ENCODE results near the gene TNFAIP8L3. TPM values are rescaled to one million over a fixed set of nuclear protein-coding genes. Genes with fewer than 3 reads are reported as not detected.

TNFAIP8L3 gene
- total and polyA plus RNA-seq, 4 donors = 0.44 to 4.9 (median 1.3) TPM

DNA sequence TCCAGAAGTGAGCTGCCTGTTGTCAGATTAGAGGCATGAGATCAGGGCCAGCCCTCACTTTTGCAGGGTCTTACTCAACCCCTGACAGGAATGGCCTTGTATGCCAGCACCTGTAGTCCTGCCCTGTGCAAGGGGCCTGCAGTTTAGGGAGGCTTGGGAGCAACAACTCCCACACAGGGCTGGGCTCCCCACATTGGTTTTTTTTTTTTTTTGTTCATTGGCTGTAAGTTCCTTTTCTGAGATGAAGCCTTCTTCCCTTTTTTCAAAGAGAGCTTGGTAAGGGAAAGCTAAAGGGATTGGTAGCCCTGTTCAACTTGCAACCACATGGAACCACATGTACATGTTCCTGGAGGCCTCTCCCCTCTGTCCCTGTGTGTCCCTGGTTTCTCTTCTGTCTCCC, 46.4 kb downstream of the TNFAIP8L3 start:
- DNase-seq (ENCODE audit: low spot score) = no peak
- Histone ChIP-seq H3K9ac (ENCODE audit: low read depth in 1 of 2, low read length in 2 of 2) (no peak overlapping the region), H3K36me3 (ENCODE audit: control insufficient read depth in 4 of 4, insufficient read depth in 3 of 4, low read depth in 1 of 4, low read length in 3 of 4) (no peaks in the 10 kb centered on the region), H3K4me1 (ENCODE audit: control insufficient read depth in 4 of 4, insufficient read depth in 4 of 4, low read length in 3 of 4) (peaks cover 8 to 23% (median 16%) of the 10 kb centered on the region in 4 donors), H3K9me3 (ENCODE audit: control insufficient read depth in 4 of 4, low read length in 3 of 4) (no peaks in the 10 kb centered on the region), H3K27me3 (ENCODE audit: control insufficient read depth in 4 of 4, insufficient read depth in 4 of 4, low read length in 3 of 4) (no peaks in the 10 kb centered on the region), H3K4me3 (ENCODE audit: low read depth in 1 of 3, low read length in 3 of 3) (no peak overlapping the region), H3K27ac (ENCODE audit: low read depth in 1 of 2, low read length in 2 of 2) (no peak overlapping the region)
- TF ChIP-seq REST (IDR thresholded peaks at IDR 0.05) = no peak
- TF ChIP-seq NR2F2 (IDR thresholded peaks at IDR 0.05) = no peak
- TF ChIP-seq GABPA (IDR thresholded peaks at IDR 0.05 in 1 of 2, conservative IDR thresholded peaks at IDR 0.05 in 1 of 2) = no peak
- no peak for TF ChIP-seq ATF3 (IDR thresholded peaks at IDR 0.05)
- TF ChIP-seq, protein P1, sequence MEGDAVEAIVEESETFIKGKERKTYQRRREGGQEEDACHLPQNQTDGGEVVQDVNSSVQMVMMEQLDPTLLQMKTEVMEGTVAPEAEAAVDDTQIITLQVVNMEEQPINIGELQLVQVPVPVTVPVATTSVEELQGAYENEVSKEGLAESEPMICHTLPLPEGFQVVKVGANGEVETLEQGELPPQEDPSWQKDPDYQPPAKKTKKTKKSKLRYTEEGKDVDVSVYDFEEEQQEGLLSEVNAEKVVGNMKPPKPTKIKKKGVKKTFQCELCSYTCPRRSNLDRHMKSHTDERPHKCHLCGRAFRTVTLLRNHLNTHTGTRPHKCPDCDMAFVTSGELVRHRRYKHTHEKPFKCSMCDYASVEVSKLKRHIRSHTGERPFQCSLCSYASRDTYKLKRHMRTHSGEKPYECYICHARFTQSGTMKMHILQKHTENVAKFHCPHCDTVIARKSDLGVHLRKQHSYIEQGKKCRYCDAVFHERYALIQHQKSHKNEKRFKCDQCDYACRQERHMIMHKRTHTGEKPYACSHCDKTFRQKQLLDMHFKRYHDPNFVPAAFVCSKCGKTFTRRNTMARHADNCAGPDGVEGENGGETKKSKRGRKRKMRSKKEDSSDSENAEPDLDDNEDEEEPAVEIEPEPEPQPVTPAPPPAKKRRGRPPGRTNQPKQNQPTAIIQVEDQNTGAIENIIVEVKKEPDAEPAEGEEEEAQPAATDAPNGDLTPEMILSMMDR (IDR thresholded peaks at IDR 0.05; ENCODE audit: low read depth, low read length, missing input control) = no peak

DNA sequence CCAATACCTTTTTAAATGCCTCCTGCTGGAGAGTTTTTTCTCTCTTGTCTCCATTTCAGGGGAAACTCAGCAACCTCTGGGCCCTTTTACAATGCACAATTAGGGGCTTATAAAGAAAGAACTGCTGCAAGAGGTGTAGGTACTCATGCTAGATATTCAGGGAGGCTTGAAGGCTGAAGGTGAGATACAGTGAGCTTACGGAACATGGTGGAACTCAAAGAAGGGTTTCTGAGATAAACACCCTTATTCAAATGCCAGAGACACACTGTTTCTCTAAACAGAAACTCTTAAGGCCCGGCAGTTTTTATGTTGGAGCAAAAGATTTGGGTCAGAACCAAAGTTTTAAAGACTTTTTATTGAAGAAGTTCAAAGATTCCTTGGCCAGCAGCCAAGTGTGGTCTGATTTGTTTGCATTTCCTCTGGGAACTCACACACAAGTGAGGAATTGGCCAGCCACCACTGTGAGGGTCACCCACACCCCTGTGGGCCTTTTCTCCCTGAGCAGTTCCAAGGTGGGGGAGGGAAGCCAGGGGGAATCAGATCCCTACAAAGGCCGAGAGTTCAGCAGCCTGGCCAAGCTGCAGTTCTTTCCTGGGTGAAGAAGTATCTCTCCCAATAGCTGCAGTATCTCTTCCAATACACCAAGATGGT, 47.8 kb downstream of the TNFAIP8L3 start:
- Histone ChIP-seq H3K9me3 (ENCODE audit: control insufficient read depth in 4 of 4, low read length in 3 of 4) (no peaks in the 10 kb centered on the region), H3K36me3 (ENCODE audit: control insufficient read depth in 4 of 4, insufficient read depth in 3 of 4, low read depth in 1 of 4, low read length in 3 of 4) (no peaks in the 10 kb centered on the region), H3K4me1 (ENCODE audit: control insufficient read depth in 4 of 4, insufficient read depth in 4 of 4, low read length in 3 of 4) (peaks cover 8 to 23% (median 16%) of the 10 kb centered on the region in 4 donors), H3K4me3 (ENCODE audit: low read depth in 1 of 3, low read length in 3 of 3) (no peak overlapping the region), H3K27ac (ENCODE audit: low read depth in 1 of 2, low read length in 2 of 2) (no peak overlapping the region), H3K27me3 (ENCODE audit: control insufficient read depth in 4 of 4, insufficient read depth in 4 of 4, low read length in 3 of 4) (no peaks in the 10 kb centered on the region), H3K9ac (ENCODE audit: low read depth in 1 of 2, low read length in 2 of 2) (no peak overlapping the region)
- no peak for TF ChIP-seq FOXA2 (IDR thresholded peaks at IDR 0.05)
- no peak for TF ChIP-seq NR2F2 (IDR thresholded peaks at IDR 0.05)
- TF ChIP-seq SP1 (IDR thresholded peaks at IDR 0.05) = peak; percentile 20
- no peak for TF ChIP-seq TAF1 (conservative IDR thresholded peaks at IDR 0.05)
- TF ChIP-seq ATF3 (IDR thresholded peaks at IDR 0.05) = no peak
- TF ChIP-seq HNF4G (IDR thresholded peaks at IDR 0.05) = no peak
- no peak for TF ChIP-seq RAD21 (IDR thresholded peaks at IDR 0.05)
- no peak for TF ChIP-seq EGR1 (IDR thresholded peaks at IDR 0.05; ENCODE audit: low read depth in 2 of 2)
- peak; percentile 10 to 38 for TF ChIP-seq RXRA (IDR thresholded peaks at IDR 0.05)
- peak in 1 of 2 donors; percentile 31 for TF ChIP-seq HNF4A (conservative IDR thresholded peaks at IDR 0.05)
- no peak for TF ChIP-seq JUND (IDR thresholded peaks at IDR 0.05)
- peak; percentile 53 for DNase-seq (ENCODE audit: low spot score)
- 33% methylated on average over 3 of the region's 3 CpGs for WGBS

All from liver (tissue), 9 donors.